Activated CD8-positive, alpha-beta memory T cell treated with anti-CD3 and anti-CD28 coated beads, Interleukin-2, amount 10 ng/mL, durations not matched to agents 7 days and 5 days (primary cell): ENCODE results near the gene NPW. TPM values are rescaled to one million over a fixed set of nuclear protein-coding genes. Genes with fewer than 3 reads are reported as not detected.

Experiments used
- total RNA-seq, 2 experiments: library from RNA; stranded (reverse); gene quantifications; one replicate each; pipeline ENCODE4 v1.2.3, GENCODE V29; 2021

The NPW gene
- total RNA-seq, 2 experiments from 2014 or later, result 1.1 to 6.3 TPM

Other genes with a start within 250 kb of the NPW start
- 10 to 100 TPM; 46.0 to 50.4 TPM for gene NME3, start 248.2 kb upstream of the NPW start, total RNA-seq
- gene EME2, start 247.0 kb upstream of the NPW start, total RNA-seq, result 10 to 100 TPM; 22.3 to 34.6 TPM
- gene MRPS34, start 246.7 kb upstream of the NPW start, total RNA-seq, result 100 to 1,000 TPM; 134 to 154 TPM
- 10 to 100 TPM; 35.7 to 36.5 TPM for gene SPSB3, start 237.2 kb upstream of the NPW start, total RNA-seq
- gene NUBP2, start 236.8 kb upstream of the NPW start, total RNA-seq, result 10 to 100 TPM; 52.5 to 64.0 TPM
- gene IGFALS, start 226.1 kb upstream of the NPW start, total RNA-seq, result not detected
- gene HAGH, start 193.0 kb upstream of the NPW start, total RNA-seq, result 10 to 100 TPM; 44.1 to 44.2 TPM
- gene FAHD1, start 192.6 kb upstream of the NPW start, total RNA-seq, result 10 to 100 TPM; 11.3 to 12.9 TPM
- gene MEIOB, start 147.6 kb upstream of the NPW start, total RNA-seq, result not detected
- not detected for gene HS3ST6, start 101.4 kb upstream of the NPW start, total RNA-seq
- 10 to 100 TPM; 14.5 to 19.8 TPM for gene MSRB1, start 76.6 kb upstream of the NPW start, total RNA-seq
- under 1 TPM in 1 of 2 experiments, not detected in 1; 0.42 TPM for gene RPL3L, start 65.1 kb upstream of the NPW start, total RNA-seq
- 100 to 1,000 TPM; 148 to 158 TPM for gene NDUFB10, start 60.2 kb upstream of the NPW start, total RNA-seq
- gene RPS2, start 55.0 kb upstream of the NPW start, total RNA-seq, result 1,000 to 10,000 TPM; 2,823 to 3,048 TPM
- gene RNF151, start 52.9 kb upstream of the NPW start, total RNA-seq, result not detected
- gene TBL3, start 47.7 kb upstream of the NPW start, total RNA-seq, result 10 to 100 TPM; 41.9 to 42.3 TPM
- gene NOXO1, start 38.3 kb upstream of the NPW start, total RNA-seq, result under 1 TPM in 1 of 2 experiments, not detected in 1; 0.26 TPM
- 10 to 100 TPM; 33.5 to 40.9 TPM for gene GFER, start 35.6 kb upstream of the NPW start, total RNA-seq
- gene SYNGR3, start 29.8 kb upstream of the NPW start, total RNA-seq, result 10 to 100 TPM in 1 of 2 experiments, 1 to 10 TPM in 1; 6.4 to 17.6 TPM
- 10 to 100 TPM; 76.2 to 94.5 TPM for gene ZNF598, start 10.0 kb upstream of the NPW start, total RNA-seq
- gene NHERF2, start 7.1 kb downstream of the NPW start, total RNA-seq, result 1 to 10 TPM; 1.3 to 2.2 TPM
- gene NTHL1, start 28.0 kb downstream of the NPW start, total RNA-seq, result 10 to 100 TPM; 34.3 to 37.5 TPM
- 100 to 1,000 TPM; 101 to 115 TPM for gene TSC2, start 28.2 kb downstream of the NPW start, total RNA-seq
- gene PKD1, start 116.1 kb downstream of the NPW start, total RNA-seq, result 100 to 1,000 TPM in 1 of 2 experiments, 10 to 100 TPM in 1; 60.1 to 100 TPM
- gene RAB26, start 128.8 kb downstream of the NPW start, total RNA-seq, result under 1 TPM; 0.68 to 0.70 TPM
- 10 to 100 TPM; 59.5 to 72.9 TPM for gene TRAF7, start 136.0 kb downstream of the NPW start, total RNA-seq
- under 1 TPM in 1 of 2 experiments, not detected in 1; 0.09 TPM for gene CASKIN1, start 176.8 kb downstream of the NPW start, total RNA-seq
- gene MLST8, start 185.7 kb downstream of the NPW start, total RNA-seq, result 10 to 100 TPM; 38.9 to 45.7 TPM
- gene BRICD5, start 191.1 kb downstream of the NPW start, total RNA-seq, result 10 to 100 TPM; 13.2 to 20.4 TPM
- gene PGP, start 195.1 kb downstream of the NPW start, total RNA-seq, result 10 to 100 TPM; 29.8 to 34.8 TPM
- 10 to 100 TPM; 31.3 to 37.1 TPM for gene E4F1, start 203.8 kb downstream of the NPW start, total RNA-seq
- gene DNASE1L2, start 216.7 kb downstream of the NPW start, total RNA-seq, result 1 to 10 TPM; 1.5 to 2.0 TPM
- gene ECI1, start 231.8 kb downstream of the NPW start, total RNA-seq, result 10 to 100 TPM; 48.9 to 57.3 TPM
- 100 to 1,000 TPM; 310 to 324 TPM for gene RNPS1, start 248.3 kb downstream of the NPW start, total RNA-seq